Cardiac septum (tissue), 1 donor: Measurements from ENCODE around the gene FNIP2. TPM values are rescaled to one million over a fixed set of nuclear protein-coding genes. Genes with fewer than 3 reads are reported as not detected.
"Not testable (repeated sequence)": the region's sequence is repeated elsewhere in the genome, so short reads cannot be mapped to it uniquely, and the experiment has no call there.

Experiments
- DNase-seq: peaks from one replicate; pipeline ENCODE4 v3.0.0-alpha.2; 2020; ENCODE audit warnings: low spot score
- intact Hi-C: fragments of 100-400 bp; cut with DNase I; formaldehyde crosslinking; loops from one replicate; pipeline ENCODE4 v1.14.0; 2022
- total RNA-seq: library from RNA; stranded (reverse); fragmentation: NEBNext Ultra II Directional; extraction: Animal tissue kit (Norgen Biotek cat#: 25700); gene quantifications from one replicate; pipeline ENCODE4 v1.2.1, GENCODE V29; 2021
- donor health status: DM: no; HTN: no; CAD: no.

Gene FNIP2
- total RNA-seq, 1 donor from 2014 or later, result 38.5 TPM

GRCh38 chr4:158825433-158826036 lies 56.7 kb downstream of the FNIP2 start:
- intact Hi-C loops, result loop anchor here (2.0 kb wide), 1 partner anchor 15 kb away; no protein-coding TSS in a partner anchor
- no peak for DNase-seq

DNA sequence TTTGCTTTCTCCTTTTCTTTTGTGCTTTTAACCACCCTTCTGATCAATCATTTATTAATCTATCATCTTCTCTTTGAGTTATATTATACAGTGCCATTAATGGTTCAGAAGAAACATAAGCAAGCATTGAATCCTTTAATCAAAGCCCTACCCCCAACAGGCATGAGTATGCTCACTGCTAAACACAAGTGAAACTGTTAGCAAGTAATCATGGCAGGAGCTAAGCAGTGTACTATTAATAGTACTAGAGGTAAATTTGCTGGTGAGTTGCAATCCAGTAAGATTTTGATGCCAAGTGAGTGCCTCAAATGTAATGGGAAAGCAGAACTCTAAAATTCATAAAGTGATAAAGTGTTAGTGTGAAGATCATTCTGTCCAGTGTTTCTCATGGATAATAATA lies 57.2 kb downstream of the FNIP2 start:
- DNase-seq, result no peak
- intact Hi-C loops, result loop anchor here (2.0 kb wide), 1 partner anchor 15 kb away; no protein-coding TSS in a partner anchor

- intact Hi-C loops, result loop anchor here (2.0 kb wide), 1 partner anchor 16 kb away; no protein-coding TSS in a partner anchor
- no peak for DNase-seq
These were observed 58.1 kb downstream of the FNIP2 start for GRCh38 chr4:158826882-158827281.

- no peak for DNase-seq
- intact Hi-C loops, result loop anchor here (2.0 kb wide), 1 partner anchor 17 kb away; no protein-coding TSS in a partner anchor
These were observed 58.7 kb downstream of the FNIP2 start for GRCh38 chr4:158827543-158827981.

- intact Hi-C loops, DNase-seq: not testable (repeated sequence)
These were observed 59.3 kb downstream of the FNIP2 start for GRCh38 chr4:158828151-158828550.

DNA sequence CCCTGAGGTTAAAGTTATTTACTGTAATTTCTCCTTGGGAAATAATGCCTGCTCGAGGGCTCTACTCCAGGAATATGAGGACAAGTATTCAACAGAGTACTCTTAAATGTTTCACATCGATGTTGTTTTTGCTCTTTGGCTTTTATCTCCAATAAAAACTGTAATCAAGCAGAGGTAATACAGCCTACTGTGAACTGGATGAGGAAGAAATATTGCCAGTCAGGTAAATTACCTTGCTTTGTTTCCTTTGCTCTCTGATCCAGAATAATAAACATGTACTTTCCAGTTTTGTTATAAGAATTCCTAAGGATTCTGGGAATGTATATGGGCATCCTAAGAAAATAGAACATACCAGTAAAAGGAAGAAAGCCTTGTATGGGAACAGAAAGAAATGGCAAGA lies 60.4 kb downstream of the FNIP2 start:
- intact Hi-C loops, result no loop called here
- no peak for DNase-seq

GRCh38 chr4:158833602-158834001 lies 64.8 kb downstream of the FNIP2 start:
- intact Hi-C loops, result no loop called here

GRCh38 chr4:158835226-158836001 lies 66.6 kb downstream of the FNIP2 start:
- DNase-seq, result no peak
- intact Hi-C loops, result no loop called here

More at GRCh38 chr4:158833602-158834001, 64.8 kb downstream of the FNIP2 start:
- no peak for DNase-seq

DNA sequence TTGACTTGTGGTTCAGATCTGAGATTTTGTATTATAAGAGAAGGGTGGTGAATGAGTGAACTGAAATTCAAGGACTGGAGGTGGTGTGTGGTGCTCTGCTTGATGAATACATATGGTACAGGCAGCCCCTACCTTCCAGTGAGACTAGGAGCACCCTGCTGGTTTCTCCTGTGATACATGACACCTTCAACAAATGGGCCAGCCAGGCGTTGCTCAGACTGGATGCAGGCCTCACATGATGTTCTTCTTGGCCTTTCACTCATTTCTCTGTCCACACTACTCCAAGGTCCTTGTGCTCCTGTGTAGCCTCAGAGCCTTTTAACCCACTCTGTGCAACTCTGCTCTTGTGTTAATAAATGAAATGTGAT lies 67.2 kb downstream of the FNIP2 start:
- intact Hi-C loops, result no loop called here
- DNase-seq, result no peak

- no peak for DNase-seq
- intact Hi-C loops, result no loop called here
These were observed 68.1 kb downstream of the FNIP2 start for GRCh38 chr4:158836828-158837449.

DNA sequence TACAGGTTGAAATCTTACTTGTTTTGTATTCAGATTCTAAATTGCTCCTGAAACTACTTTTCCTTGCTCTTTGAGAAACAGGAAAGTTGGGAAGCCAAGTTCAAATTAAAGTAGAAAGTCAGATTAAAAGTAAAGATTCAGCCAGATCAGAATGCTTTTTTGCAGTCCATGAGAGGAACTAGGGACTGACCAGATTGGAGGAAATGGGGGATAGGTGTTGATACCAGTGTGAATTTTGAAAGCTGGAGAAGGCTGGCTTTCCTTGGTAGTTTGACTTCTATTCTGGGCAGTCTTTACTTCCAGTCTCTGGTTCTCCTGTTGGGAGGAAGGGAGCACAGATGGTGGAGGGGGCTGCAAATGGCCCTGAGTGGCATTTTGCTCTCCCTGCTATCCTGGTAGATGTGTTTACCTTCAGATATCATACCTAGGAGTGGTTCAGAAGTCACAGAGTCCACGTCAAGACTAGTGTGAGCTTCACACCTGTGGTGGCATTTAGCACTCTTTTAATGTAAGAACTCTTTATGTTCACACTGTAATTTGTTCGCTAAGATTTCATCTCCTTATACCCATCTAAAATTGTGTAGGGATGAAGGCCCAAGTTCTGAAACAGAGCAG lies 68.8 kb downstream of the FNIP2 start:
- DNase-seq, result no peak
- intact Hi-C loops, result no loop called here

GRCh38 chr4:158840131-158840530 lies 71.3 kb downstream of the FNIP2 start:
- DNase-seq, result no peak
- intact Hi-C loops, result loop anchor here (5.0 kb wide), 1 partner anchor 33 kb away; no protein-coding TSS in a partner anchor

DNA sequence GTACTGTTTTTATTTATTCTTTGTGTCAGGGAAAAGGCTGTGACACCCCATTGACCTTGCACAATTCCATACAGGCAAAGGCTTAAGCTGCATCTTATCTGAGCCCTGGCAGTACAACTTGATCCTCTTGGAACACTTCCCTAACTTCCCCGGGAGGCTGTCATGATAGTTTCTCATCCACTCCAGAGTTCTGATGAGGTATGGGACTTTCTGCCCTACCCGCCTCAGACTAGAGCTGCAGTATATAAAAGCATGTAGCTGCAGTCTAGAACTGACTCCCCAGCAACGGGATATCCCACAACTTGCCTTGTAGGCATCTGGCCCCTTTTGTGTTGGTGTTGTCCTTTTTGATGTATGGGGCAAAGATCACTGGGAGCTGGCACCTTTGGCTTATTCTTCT lies 72.7 kb downstream of the FNIP2 start:
- intact Hi-C loops, result loop anchor here (5.0 kb wide), 1 partner anchor 34 kb away; no protein-coding TSS in a partner anchor
- DNase-seq, result no peak

GRCh38 chr4:158845311-158846041 lies 76.7 kb downstream of the FNIP2 start:
- intact Hi-C loops, result loop anchor here (2.0 kb wide), 1 partner anchor 75 kb away; no protein-coding TSS in a partner anchor
- no peak for DNase-seq

GRCh38 chr4:158847535-158847934 lies 78.7 kb downstream of the FNIP2 start:
- intact Hi-C loops, result no loop called here
- no peak for DNase-seq

GRCh38 chr4:158849681-158850080 lies 80.9 kb downstream of the FNIP2 start:
- intact Hi-C loops, result loop anchor here (1.0 to 5.0 kb wide), 2 partner anchors 119 to 177 kb away; partner anchors contain the start of genes C4orf46 and ETFDH
- no peak for DNase-seq

- DNase-seq, result no peak
- intact Hi-C loops, result loop anchor here (1.0 to 5.0 kb wide), 2 partner anchors 120 to 178 kb away; partner anchors contain the start of genes C4orf46 and ETFDH
These were observed 81.5 kb downstream of the FNIP2 start for GRCh38 chr4:158850371-158850770.

- no peak for DNase-seq
- intact Hi-C loops, result loop anchor here (1.0 to 5.0 kb wide), 2 partner anchors 121 to 179 kb away; partner anchors contain the start of genes C4orf46 and ETFDH
These were observed 82.2 kb downstream of the FNIP2 start for GRCh38 chr4:158850800-158851644.
